H9 (cell line): ENCODE data around the gene SEMA4D. TPM values are rescaled to one million over a fixed set of nuclear protein-coding genes. Genes with fewer than 3 reads are reported as not detected.

ENCODE experiments used
- DNase-seq: peaks from one replicate; pipeline ENCODE4 v3.0.0-alpha.2; 2017
- H2AFZ ChIP-seq: one replicate; pipeline ENCODE4 v1.6.1; 2013; ENCODE audit warnings: mild to moderate bottlenecking, low read length, control low read depth, moderate library complexity
- H2AK5ac ChIP-seq: 2 replicates; pipeline ENCODE4 v1.6.1; 2013; ENCODE audit warnings: low read length, control low read depth, mixed read lengths; ENCODE audit not compliant: insufficient read length
- H2BK120ac ChIP-seq: one replicate; pipeline ENCODE4 v1.6.1; 2013; ENCODE audit warnings: low read depth, mild to moderate bottlenecking, low read length, control low read depth, inconsistent platforms; ENCODE audit not compliant: poor library complexity, severe bottlenecking
- H2BK12ac ChIP-seq: 2 replicates; pipeline ENCODE4 v1.6.1; 2013; ENCODE audit warnings: low read length, control low read depth, mixed read lengths, low read depth; ENCODE audit not compliant: insufficient read length
- H2BK15ac ChIP-seq: 2 replicates; pipeline ENCODE4 v1.6.1; 2013; ENCODE audit warnings: low read depth, low read length, control low read depth
- H2BK20ac ChIP-seq: one replicate; pipeline ENCODE4 v1.6.1; 2013; ENCODE audit warnings: low read depth, mild to moderate bottlenecking, low read length, control low read depth, inconsistent platforms; ENCODE audit not compliant: poor library complexity, severe bottlenecking
- H2BK5ac ChIP-seq: 2 replicates; pipeline ENCODE4 v1.6.1; 2013; ENCODE audit warnings: low read length, control low read depth, mixed read lengths; ENCODE audit not compliant: insufficient read length
- H3K14ac ChIP-seq: 2 replicates; pipeline ENCODE4 v1.6.1; 2013; ENCODE audit warnings: low read length, control low read depth; ENCODE audit not compliant: insufficient read depth
- H3K18ac ChIP-seq: 2 replicates; pipeline ENCODE4 v1.6.1; 2013; ENCODE audit warnings: low read depth, mild to moderate bottlenecking, mixed read lengths, low read length, control low read depth; ENCODE audit not compliant: insufficient read length
- H3K23ac ChIP-seq: 2 replicates; pipeline ENCODE4 v1.6.1; 2013; ENCODE audit warnings: low read length, control low read depth, mixed read lengths, low read depth; ENCODE audit not compliant: insufficient read length
- H3K23me2 ChIP-seq: 2 replicates; pipeline ENCODE4 v1.6.1; 2013; ENCODE audit warnings: low read depth, mild to moderate bottlenecking, mixed read lengths, low read length, control low read depth; ENCODE audit not compliant: insufficient read length, poor library complexity, severe bottlenecking
- H3K27ac ChIP-seq: 2 replicates; pipeline ENCODE4 v1.5.1; 2013; ENCODE audit warnings: low read length, control low read depth, mixed read lengths, low read depth; ENCODE audit not compliant: insufficient read length
- H3K27me3 ChIP-seq: 2 replicates; pipeline ENCODE4 v1.6.1; 2013; ENCODE audit warnings: low read length, control low read depth, inconsistent platforms; ENCODE audit not compliant: insufficient read depth
- H3K4ac ChIP-seq: 2 replicates; pipeline ENCODE4 v1.6.1; 2013; ENCODE audit warnings: low read depth, mild to moderate bottlenecking, control low read depth, inconsistent platforms, low read length, moderate library complexity
- H3K4me1 ChIP-seq: 2 replicates; pipeline ENCODE4 v1.6.1; 2013; ENCODE audit warnings: low read length, control low read depth, inconsistent platforms; ENCODE audit not compliant: insufficient read depth
- H3K4me2 ChIP-seq: 2 replicates; pipeline ENCODE4 v1.6.1; 2013; ENCODE audit warnings: low read length, control low read depth, mixed read lengths; ENCODE audit not compliant: insufficient read length, insufficient read depth
- H3K56ac ChIP-seq: 2 replicates; pipeline ENCODE4 v1.6.1; 2013; ENCODE audit warnings: low read depth, mild to moderate bottlenecking, mixed read lengths, low read length, control low read depth; ENCODE audit not compliant: insufficient read length
- H3K79me1 ChIP-seq: 2 replicates; pipeline ENCODE4 v1.6.1; 2013; ENCODE audit warnings: low read depth, mild to moderate bottlenecking, moderate library complexity, low read length, control low read depth, inconsistent platforms; ENCODE audit not compliant: insufficient read depth, poor library complexity, severe bottlenecking
- H3K79me2 ChIP-seq: 2 replicates; pipeline ENCODE4 v1.6.1; 2013; ENCODE audit warnings: low read length, control low read depth, inconsistent platforms; ENCODE audit not compliant: insufficient read depth
- H3K9ac ChIP-seq: 2 replicates; pipeline ENCODE4 v1.6.1; 2013; ENCODE audit warnings: low read length, control low read depth, mixed read lengths; ENCODE audit not compliant: insufficient read length; ENCODE audit errors: extremely low read depth
- H3K9me3 ChIP-seq: one replicate; pipeline ENCODE4 v1.6.1; 2013; ENCODE audit warnings: low read depth, low read length, inconsistent platforms; ENCODE audit not compliant: control insufficient read depth
- H3T11ph ChIP-seq: one replicate; pipeline ENCODE4 v1.6.1; 2013; ENCODE audit warnings: mild to moderate bottlenecking, low read length, control low read depth, inconsistent platforms
- H4K20me1 ChIP-seq: one replicate; pipeline ENCODE4 v1.6.1; 2013; ENCODE audit not compliant: control insufficient read depth, insufficient read length, insufficient read depth
- H4K5ac ChIP-seq: 2 replicates; pipeline ENCODE4 v1.6.1; 2013; ENCODE audit warnings: low read depth, mild to moderate bottlenecking, mixed read lengths, low read length, control low read depth; ENCODE audit not compliant: insufficient read length
- H4K8ac ChIP-seq: replicated peaks from 2 replicates; pipeline ENCODE4 v1.6.1; 2013; ENCODE audit warnings: low read length, control low read depth, mixed read lengths, low read depth; ENCODE audit not compliant: insufficient read length
- H4K91ac ChIP-seq: 2 replicates; pipeline ENCODE4 v1.6.1; 2013; ENCODE audit warnings: low read depth, mild to moderate bottlenecking, moderate library complexity, mixed read lengths, low read length, control low read depth; ENCODE audit not compliant: insufficient read length
- H3K27ac Mint-ChIP-seq, 3 experiments: 2 replicates in 2 of 3; 3 replicates in 1 of 3; pipeline ENCODE4 v1.8.0; 2020 to 2021; ENCODE audit warnings: mixed read lengths in 3 of 3, mild to moderate bottlenecking in 1 of 3, moderate library complexity in 1 of 3
- H3K27me3 Mint-ChIP-seq: 2 replicates; pipeline ENCODE4 v1.8.0; 2021; ENCODE audit warnings: low read depth, mild to moderate bottlenecking, moderate library complexity, mixed read lengths
- H3K36me3 Mint-ChIP-seq, 3 experiments: 2 replicates in 2 of 3; 3 replicates in 1 of 3; pipeline ENCODE4 v1.8.0; 2020 to 2021; ENCODE audit warnings: low read depth in 3 of 3, mixed read lengths in 3 of 3; ENCODE audit not compliant: insufficient read depth in 1 of 3
- H3K4me1 Mint-ChIP-seq, 2 experiments: 2 replicates each; pipeline ENCODE4 v1.8.0; 2020; ENCODE audit warnings: mixed read lengths in 2 of 2
- H3K4me3 Mint-ChIP-seq, 2 experiments: 2 replicates in 1 of 2; 3 replicates in 1 of 2; pipeline ENCODE4 v1.8.0; 2020 to 2021; ENCODE audit warnings: mild to moderate bottlenecking in 2 of 2, mixed read lengths in 2 of 2, moderate library complexity in 1 of 2
- H3K9me3 Mint-ChIP-seq, 2 experiments: 2 replicates in 1 of 2; 3 replicates in 1 of 2; pipeline ENCODE4 v1.8.0; 2020; ENCODE audit warnings: mild to moderate bottlenecking in 2 of 2, mixed read lengths in 2 of 2, moderate library complexity in 1 of 2
- CTCF ChIP-seq: fragments of 200-600 bp; sonication (generic); conservative IDR thresholded peaks from 3 replicates; pipeline ENCODE4 v1.8.0; 2021; ENCODE audit warnings: antibody characterized with exemption, mild to moderate bottlenecking
- WGBS: extraction: QIAGEN DNeasy Blood & Tissue Kit; methylation state at CpG from one replicate; pipeline ENCODE4 v1.1.7; 2013; ENCODE audit warnings: missing lambda C conversion rate, low lambda C conversion rate, mixed read lengths; ENCODE audit not compliant: insufficient read length; ENCODE audit errors: extremely low coverage; 5-methylcytosine and 5-hydroxymethylcytosine counted together
- total RNA-seq: library from RNA; stranded (reverse); gene quantifications from 2 replicates; pipeline ENCODE4 v1.2.1, GENCODE V29; 2021

SEMA4D gene
- total RNA-seq, 1 experiment from 2014 or later: 47.2 TPM

DNA sequence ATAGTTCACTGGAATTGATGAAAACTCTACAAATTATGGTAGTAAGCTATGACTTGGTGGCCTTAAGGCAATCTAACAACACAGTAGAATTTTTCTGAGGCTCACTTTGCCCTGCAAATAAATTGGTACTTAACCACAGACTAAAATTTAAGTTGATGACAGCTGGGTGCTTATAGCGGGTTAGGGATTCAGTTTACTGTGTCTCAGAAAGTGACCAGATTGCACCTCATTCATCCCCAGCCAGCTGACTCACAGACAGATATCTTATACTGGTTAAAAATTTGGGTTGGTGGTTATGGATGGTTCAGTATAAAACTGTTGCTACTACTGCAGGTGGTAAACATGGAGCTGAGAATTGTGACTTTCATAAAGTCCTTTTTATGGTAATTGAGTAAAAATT, 184.1 kb downstream of the SEMA4D start:
- H2BK5ac ChIP-seq: no peak overlapping the region
- no peak overlapping the region for H2BK15ac ChIP-seq
- H3K79me1 ChIP-seq: no peaks in the 10 kb centered on the region
- H3K14ac ChIP-seq: no peak overlapping the region
- H2BK120ac ChIP-seq: no peak overlapping the region
- H3K23ac ChIP-seq: no peak overlapping the region
- peak overlapping the region; percentile 34 for H3K9ac ChIP-seq
- no peak overlapping the region for H3K27ac ChIP-seq
- no peaks in the 10 kb centered on the region; a peak in 1 of 5 replicates for H3K9me3 Mint-ChIP-seq
- no peak overlapping the region for H2AK5ac ChIP-seq
- no CpG with 5 or more reads among the region's 1 CpG for WGBS
- no peak for TF ChIP-seq CTCF
- peak overlapping the region; percentile 48 for H3K4me2 ChIP-seq
- peaks cover 35 to 53% (median 50%) of the 10 kb centered on the region in 3 experiments for H3K36me3 Mint-ChIP-seq
- H3K4me3 Mint-ChIP-seq: peak overlapping the region; percentile 90 to 96
- no peak overlapping the region for H4K8ac ChIP-seq
- H3K27me3 ChIP-seq: no peaks in the 10 kb centered on the region
- H3K27me3 Mint-ChIP-seq: peaks cover 4% of the 10 kb centered on the region; the same call in 1 of the 2 replicates
- H3K9me3 ChIP-seq: no peaks in the 10 kb centered on the region
- no peaks in the 10 kb centered on the region for H3K23me2 ChIP-seq
- H3T11ph ChIP-seq: no peak overlapping the region
- no peak overlapping the region for H3K18ac ChIP-seq
- no peak overlapping the region for H2BK12ac ChIP-seq
- H3K4me1 ChIP-seq: no peaks in the 10 kb centered on the region
- no peak overlapping the region for H4K5ac ChIP-seq
- H3K4ac ChIP-seq: no peak overlapping the region
- DNase-seq: no peak
- H4K20me1 ChIP-seq: no peaks in the 10 kb centered on the region
- peaks cover 41 to 45% of the 10 kb centered on the region in 2 experiments for H3K4me1 Mint-ChIP-seq
- H3K56ac ChIP-seq: no peak overlapping the region
- peak overlapping the region in 2 of 3 experiments; percentile 75 to 93; a peak in 3 of 7 replicates for H3K27ac Mint-ChIP-seq
- no peak overlapping the region for H4K91ac ChIP-seq
- peaks cover 38% of the 10 kb centered on the region; the same call in 1 of the 2 replicates for H3K79me2 ChIP-seq
- no peak overlapping the region for H2AFZ ChIP-seq
- H2BK20ac ChIP-seq: no peak overlapping the region
